ENCODE results near the gene YRDC. TPM values are rescaled to one million over a fixed set of nuclear protein-coding genes. Genes with fewer than 3 reads are reported as not detected.
"Not testable (repeated sequence)": the region's sequence is repeated elsewhere in the genome, so short reads cannot be mapped to it uniquely, and the experiment has no call there.

The YRDC gene
- total RNA-seq, 4 donors from 2014 or later, result 19.9 to 26.0 (median 21.1) TPM

DNA sequence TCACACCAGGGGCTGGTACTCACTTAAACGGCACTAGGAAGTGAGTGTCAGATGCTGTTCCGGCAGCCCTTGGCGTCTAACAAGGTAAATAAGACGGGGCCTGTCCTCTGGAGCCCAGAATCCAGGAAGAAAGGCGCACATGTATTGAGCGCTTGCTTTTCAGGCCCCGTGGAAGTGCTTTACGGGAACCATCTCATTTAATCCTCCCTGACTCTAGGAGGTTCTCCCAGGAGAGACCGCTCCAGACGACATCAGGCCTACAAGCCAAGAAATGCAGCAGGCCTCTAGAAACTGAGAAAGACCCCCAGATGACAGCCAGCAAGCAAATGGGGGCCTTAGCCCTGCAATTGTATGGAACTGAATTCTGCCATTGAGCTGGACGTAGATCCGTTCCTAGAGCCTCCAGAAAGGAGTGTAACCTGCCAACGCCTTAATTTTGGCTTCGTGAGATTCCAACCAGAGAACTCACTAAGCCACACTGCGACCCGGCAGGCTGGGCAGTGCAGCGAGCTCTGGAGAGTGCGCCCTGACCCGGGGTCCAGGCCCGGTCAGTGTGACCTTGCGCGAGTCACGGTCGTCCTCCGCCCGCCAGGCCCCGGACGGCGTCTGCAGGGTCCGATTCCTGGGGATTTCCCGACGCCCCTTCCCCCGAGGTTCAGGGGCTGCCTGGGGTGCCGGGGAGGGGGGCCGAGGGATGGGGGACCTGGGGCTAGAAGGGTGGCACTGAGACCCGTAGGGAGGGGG, 14.9 kb downstream of the YRDC start:
- Histone ChIP-seq H3K4me3 (peak overlapping the region; percentile 45 to 75 (median 54)), H3K36me3 (no peaks in the 10 kb centered on the region), H3K9me3 (no peaks in the 10 kb centered on the region), H3K27me3 (peaks cover 0 to 45% (median 0%) of the 10 kb centered on the region in 4 donors), H3K27ac (no peak overlapping the region), H3K4me1 (peaks cover 10 to 28% (median 12%) of the 10 kb centered on the region in 3 donors)
- intact Hi-C loops (cut with DNase I), result no loop called here
- TF ChIP-seq, protein P1, sequence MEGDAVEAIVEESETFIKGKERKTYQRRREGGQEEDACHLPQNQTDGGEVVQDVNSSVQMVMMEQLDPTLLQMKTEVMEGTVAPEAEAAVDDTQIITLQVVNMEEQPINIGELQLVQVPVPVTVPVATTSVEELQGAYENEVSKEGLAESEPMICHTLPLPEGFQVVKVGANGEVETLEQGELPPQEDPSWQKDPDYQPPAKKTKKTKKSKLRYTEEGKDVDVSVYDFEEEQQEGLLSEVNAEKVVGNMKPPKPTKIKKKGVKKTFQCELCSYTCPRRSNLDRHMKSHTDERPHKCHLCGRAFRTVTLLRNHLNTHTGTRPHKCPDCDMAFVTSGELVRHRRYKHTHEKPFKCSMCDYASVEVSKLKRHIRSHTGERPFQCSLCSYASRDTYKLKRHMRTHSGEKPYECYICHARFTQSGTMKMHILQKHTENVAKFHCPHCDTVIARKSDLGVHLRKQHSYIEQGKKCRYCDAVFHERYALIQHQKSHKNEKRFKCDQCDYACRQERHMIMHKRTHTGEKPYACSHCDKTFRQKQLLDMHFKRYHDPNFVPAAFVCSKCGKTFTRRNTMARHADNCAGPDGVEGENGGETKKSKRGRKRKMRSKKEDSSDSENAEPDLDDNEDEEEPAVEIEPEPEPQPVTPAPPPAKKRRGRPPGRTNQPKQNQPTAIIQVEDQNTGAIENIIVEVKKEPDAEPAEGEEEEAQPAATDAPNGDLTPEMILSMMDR (IDR thresholded peaks at IDR 0.05), result no peak
- TF ChIP-seq POLR2A (IDR thresholded peaks at IDR 0.05), result no peak
- WGBS, 2 donors, result 52 to 72% methylated on average over 9 to 12 of the region's 36 CpGs
- DNase-seq, result no peak

DNA sequence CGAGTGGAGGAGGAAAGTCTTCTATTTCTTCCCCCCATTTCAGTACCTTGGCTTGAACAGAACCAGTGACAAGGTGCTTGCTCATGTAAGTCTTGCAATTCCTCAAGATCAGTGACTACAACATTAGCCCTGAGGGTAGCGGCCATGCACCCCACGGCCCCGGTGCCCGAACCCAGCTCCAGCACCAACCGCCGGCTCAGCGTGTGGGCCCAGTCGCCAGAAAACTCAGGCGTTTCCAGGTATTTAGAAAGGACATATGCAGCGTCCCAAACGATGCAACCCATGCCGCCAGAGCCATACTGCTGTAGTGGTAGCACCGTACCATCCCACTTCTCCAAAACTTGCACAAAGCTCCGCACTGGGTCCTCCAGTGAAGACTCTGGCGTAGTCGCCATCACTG, 25.5 kb downstream of the YRDC start:
- TF ChIP-seq, protein P1 (IDR thresholded peaks at IDR 0.05), result no peak
- TF ChIP-seq POLR2A (IDR thresholded peaks at IDR 0.05), result no peak
- H3K9me3 ChIP-seq, result no peaks in the 10 kb centered on the region
- H3K27me3 ChIP-seq, result peaks cover 0 to 44% (median 0%) of the 10 kb centered on the region in 4 donors
- no peaks in the 10 kb centered on the region for H3K36me3 ChIP-seq
- DNase-seq, result no peak
- 72 to 84% methylated on average over 12 to 17 of the region's 17 CpGs for WGBS, 2 donors
- H3K4me1 ChIP-seq, result no peaks in the 10 kb centered on the region
- H3K27ac ChIP-seq, result no peak overlapping the region
- no peak overlapping the region for H3K4me3 ChIP-seq
- intact Hi-C loops (cut with DNase I), result no loop called here

DNA sequence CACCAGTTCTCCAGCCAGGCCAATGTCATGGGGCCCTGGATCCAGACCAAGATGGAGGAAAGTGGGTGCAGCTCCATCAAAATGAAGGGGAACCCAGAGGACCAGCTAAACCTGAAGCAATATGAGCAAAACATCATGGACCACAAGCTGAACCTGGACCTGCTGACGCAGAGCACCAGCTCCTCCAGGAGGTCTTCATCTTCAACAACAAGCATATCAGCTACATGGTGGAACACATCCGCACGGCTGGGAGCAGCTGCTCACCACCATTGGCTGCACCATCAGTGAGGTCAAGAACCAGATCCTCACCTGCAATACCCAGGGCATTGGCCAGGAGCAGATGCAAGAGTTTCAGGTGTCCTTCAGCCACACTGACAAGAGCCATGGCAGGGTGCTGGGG, 29.4 kb downstream of the YRDC start:
- no peaks in the 10 kb centered on the region for H3K4me1 ChIP-seq
- H3K4me3 ChIP-seq, result no peak overlapping the region
- intact Hi-C loops (cut with DNase I), result no loop called here
- no peak for TF ChIP-seq POLR2A (IDR thresholded peaks at IDR 0.05)
- TF ChIP-seq, protein P1 (IDR thresholded peaks at IDR 0.05), result no peak
- H3K27ac ChIP-seq, result no peak overlapping the region
- H3K9me3 ChIP-seq, result no peaks in the 10 kb centered on the region
- no peak for DNase-seq
- no peaks in the 10 kb centered on the region for H3K36me3 ChIP-seq
- 79 to 100% methylated on average over 2 to 3 of the region's 3 CpGs for WGBS, 2 donors
- peaks cover 0 to 26% (median 0%) of the 10 kb centered on the region in 4 donors for H3K27me3 ChIP-seq

DNA sequence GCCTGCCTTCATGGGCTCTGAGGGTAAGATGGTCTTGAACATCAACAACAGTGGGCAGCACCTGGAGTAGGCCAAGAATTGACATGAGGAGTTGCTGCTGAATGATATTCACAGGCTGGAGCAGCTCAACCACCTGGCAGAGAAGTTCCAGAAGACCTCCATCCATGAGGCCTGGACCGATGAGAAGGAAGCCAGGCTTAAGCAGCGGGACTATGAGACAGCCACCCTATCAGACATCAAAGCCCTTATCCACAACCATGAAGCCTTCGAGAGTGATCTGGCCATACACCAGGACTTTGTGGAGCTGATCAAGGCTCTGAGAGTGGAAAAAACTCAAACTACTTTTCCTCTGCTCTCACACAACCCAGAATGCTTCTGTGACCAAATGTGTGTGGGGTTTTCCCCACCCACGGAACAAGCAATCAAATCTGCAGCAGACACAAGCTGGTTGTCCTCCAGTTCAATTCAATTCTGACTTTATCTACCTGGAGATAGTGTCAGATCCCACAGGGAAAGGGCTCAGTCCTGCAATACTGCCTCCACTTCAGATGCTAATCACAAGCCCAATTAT, 31.0 kb downstream of the YRDC start:
- 62 to 74% methylated on average over 4 of the region's 4 CpGs for WGBS, 2 donors
- Histone ChIP-seq H3K27me3 (peaks cover 0 to 27% (median 0%) of the 10 kb centered on the region in 4 donors), H3K9me3 (no peaks in the 10 kb centered on the region), H3K4me3 (no peak overlapping the region), H3K36me3 (no peaks in the 10 kb centered on the region), H3K27ac (no peak overlapping the region), H3K4me1 (no peaks in the 10 kb centered on the region)
- no peak for DNase-seq
- TF ChIP-seq, protein P1 (IDR thresholded peaks at IDR 0.05), result no peak
- TF ChIP-seq POLR2A (IDR thresholded peaks at IDR 0.05), result no peak
- intact Hi-C loops (cut with DNase I), result no loop called here

DNA sequence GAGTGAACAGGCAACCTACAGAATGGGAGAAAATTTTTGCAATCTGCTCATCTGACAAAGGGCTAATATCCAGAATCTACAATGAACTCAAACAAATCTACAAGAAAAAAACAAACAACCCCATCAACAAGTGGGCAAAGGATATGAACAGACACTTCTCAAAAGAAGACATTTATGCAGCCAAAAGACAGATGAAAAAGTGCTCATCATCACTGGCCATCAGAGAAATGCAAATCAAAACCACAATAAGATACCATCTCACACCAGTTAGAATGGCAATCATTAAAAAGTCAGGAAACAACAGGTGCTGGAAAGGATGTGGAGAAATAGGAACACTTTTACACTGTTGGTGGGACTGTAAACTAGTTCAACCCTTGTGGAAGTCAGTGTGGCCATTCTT, 36.6 kb downstream of the YRDC start:
- H3K36me3 ChIP-seq; H3K4me1 ChIP-seq; H3K4me3 ChIP-seq; H3K27ac ChIP-seq; DNase-seq; intact Hi-C loops (cut with DNase I); H3K9me3 ChIP-seq: not testable (repeated sequence)
- H3K27me3 ChIP-seq, result peaks cover 0 to 68% (median 2%) of the 10 kb centered on the region in 4 donors

Measured in esophagus squamous epithelium (tissue), 5 donors.